ENCODE measurements around the gene OR10A2. TPM values are rescaled to one million over a fixed set of nuclear protein-coding genes. Genes with fewer than 3 reads are reported as not detected.

Gene OR10A2
- not detected for total RNA-seq

GRCh38 chr11:6862961-6863360 lies at the start of gene OR10A2:
TSS of gene OR10A2 (plus strand) at chr11:6863057. CDS start at chr11:6869755, 6,698 bp downstream.
- intact Hi-C loops (cut with DNase I): no loop called here
- DNase-seq (no peak), ATAC-seq (no peak)
- Histone ChIP-seq H3K27ac (no peak within 1 kb of the TSS), H3K27me3 (no peaks in the 10 kb centered on the region), H3K4me1 (no peaks in the 10 kb centered on the region), H3K36me3 (replicated peaks in 1 of 2; ENCODE audit: insufficient read depth in 1 of 2, low read depth in 2 of 2) (no peaks in the 10 kb centered on the region), H3K4me3 (no peak within 1 kb of the TSS), H3K9me3 (no peaks in the 10 kb centered on the region)
- WGBS, 2 donors: 41 to 56% methylated on average over 1 of the region's 1 CpG
- TF ChIP-seq CTCF (IDR thresholded peaks at IDR 0.05): no peak

GRCh38 chr11:6813656-6814055 lies 49.2 kb upstream of the OR10A2 start:
- DNase-seq (no peak), ATAC-seq (no peak)
- H3K9me3 ChIP-seq: no peaks in the 10 kb centered on the region
- TF ChIP-seq CTCF (IDR thresholded peaks at IDR 0.05): no peak
- no peak for TF ChIP-seq POLR2A (IDR thresholded peaks at IDR 0.05)
- H3K36me3 ChIP-seq (replicated peaks in 1 of 2; ENCODE audit: insufficient read depth in 1 of 2, low read depth in 2 of 2): no peaks in the 10 kb centered on the region
- 58 to 63% methylated on average over 2 of the region's 2 CpGs for WGBS, 2 donors
- H3K27me3 ChIP-seq: no peaks in the 10 kb centered on the region
- H3K4me1 ChIP-seq: no peaks in the 10 kb centered on the region
- no peak overlapping the region for H3K4me3 ChIP-seq
- no peak overlapping the region for H3K27ac ChIP-seq
- intact Hi-C loops (cut with DNase I): no loop called here

- Histone ChIP-seq H3K27ac (no peak overlapping the region), H3K4me3 (no peak overlapping the region), H3K9me3 (no peaks in the 10 kb centered on the region), H3K27me3 (no peaks in the 10 kb centered on the region), H3K4me1 (no peaks in the 10 kb centered on the region), H3K36me3 (replicated peaks in 1 of 2; ENCODE audit: insufficient read depth in 1 of 2, low read depth in 2 of 2) (no peaks in the 10 kb centered on the region)
- ATAC-seq (no peak), DNase-seq (no peak)
- intact Hi-C loops (cut with DNase I): no loop called here
- TF ChIP-seq POLR2A (IDR thresholded peaks at IDR 0.05): no peak
- no peak for TF ChIP-seq CTCF (IDR thresholded peaks at IDR 0.05)
- WGBS, 2 donors: 64 to 80% methylated on average over 1 of the region's 1 CpG
These were observed 45.2 kb upstream of the OR10A2 start for GRCh38 chr11:6817694-6818093.

- H3K4me1 ChIP-seq: no peaks in the 10 kb centered on the region
- no peaks in the 10 kb centered on the region for H3K9me3 ChIP-seq
- TF ChIP-seq CTCF (IDR thresholded peaks at IDR 0.05): no peak
- H3K36me3 ChIP-seq (replicated peaks in 1 of 2; ENCODE audit: insufficient read depth in 1 of 2, low read depth in 2 of 2): no peaks in the 10 kb centered on the region
- no peaks in the 10 kb centered on the region for H3K27me3 ChIP-seq
- ATAC-seq (no peak), DNase-seq (no peak)
- WGBS, 2 donors: 68 to 100% methylated on average over 1 to 5 of the region's 5 CpGs
- intact Hi-C loops (cut with DNase I): no loop called here
- H3K27ac ChIP-seq: no peak overlapping the region
- no peak overlapping the region for H3K4me3 ChIP-seq
These were observed 43.9 kb upstream of the OR10A2 start for GRCh38 chr11:6818967-6819366.

- H3K36me3 ChIP-seq (replicated peaks in 1 of 2; ENCODE audit: insufficient read depth in 1 of 2, low read depth in 2 of 2): no peaks in the 10 kb centered on the region
- no peaks in the 10 kb centered on the region for H3K9me3 ChIP-seq
- H3K27me3 ChIP-seq: no peaks in the 10 kb centered on the region
- ATAC-seq: no peak
- H3K27ac ChIP-seq: no peak overlapping the region
- H3K4me1 ChIP-seq: no peaks in the 10 kb centered on the region
- intact Hi-C loops (cut with DNase I): no loop called here
- WGBS, 2 donors: 57 to 63% methylated on average over 5 of the region's 5 CpGs
- no peak for TF ChIP-seq POLR2A (IDR thresholded peaks at IDR 0.05)
- DNase-seq: no peak
- no peak overlapping the region for H3K4me3 ChIP-seq
These were observed 38.6 kb upstream of the OR10A2 start for GRCh38 chr11:6824136-6824823.
